HepG2 (cell line): Measurements from ENCODE around the gene ZIC4. TPM values are rescaled to one million over a fixed set of nuclear protein-coding genes. Genes with fewer than 3 reads are reported as not detected.
A peak's percentile ranks its signal among the peaks of the same experiment; 100 is the strongest.

Source experiments
- ASH2L ChIP-seq: fragments of 300-600, 200-600 bp; sonication (generic); IDR thresholded peaks from 2 replicates; pipeline ENCODE4 v1.7.0; 2017; ENCODE audit warnings: low read depth, mild to moderate bottlenecking, moderate library complexity, mixed read lengths, low read length; ENCODE audit not compliant: insufficient read length
- EP300 ChIP-seq, 3 experiments: sonication (generic) in 1 of 3; formaldehyde crosslinking in 1 of 3; IDR thresholded peaks; 2 replicates each; pipeline versions ENCODE4 v1.5.1 to v1.6.1; 2011 to 2020; ENCODE audit warnings: low read depth in 2 of 3, low read length in 2 of 3, borderline replicate concordance in 1 of 3, improper control_type of control experiment in 1 of 3, mild to moderate bottlenecking in 1 of 3, missing genetic modification reagents in 1 of 3, moderate library complexity in 1 of 3
- HMGXB3 ChIP-seq: sonication (generic); formaldehyde crosslinking; IDR thresholded peaks from 2 replicates; pipeline ENCODE4 v1.4.0; 2020; ENCODE audit warnings: missing genetic modification reagents, borderline replicate concordance
- ISL2 ChIP-seq: sonication (generic); formaldehyde crosslinking; IDR thresholded peaks from 2 replicates; pipeline ENCODE4 v1.5.0; 2020; ENCODE audit warnings: missing genetic modification reagents
- NFYB ChIP-seq: sonication (generic); formaldehyde crosslinking; IDR thresholded peaks from 2 replicates; pipeline ENCODE4 v1.4.0; 2020; ENCODE audit warnings: missing genetic modification reagents
- PITX1 ChIP-seq: sonication (generic); formaldehyde crosslinking; IDR thresholded peaks from 2 replicates; pipeline ENCODE4 v1.5.1; 2020; ENCODE audit warnings: mild to moderate bottlenecking, missing genetic modification reagents
- THRA ChIP-seq: sonication (generic); formaldehyde crosslinking; IDR thresholded peaks from 2 replicates; pipeline ENCODE4 v1.4.0; 2020; ENCODE audit warnings: missing genetic modification reagents, borderline replicate concordance
- ZNF331 ChIP-seq: sonication (generic); formaldehyde crosslinking; IDR thresholded peaks from 2 replicates; pipeline ENCODE4 v1.4.0; 2020; ENCODE audit warnings: missing genetic modification reagents
- ZNF83 ChIP-seq: sonication (generic); formaldehyde crosslinking; IDR thresholded peaks from 2 replicates; pipeline ENCODE4 v1.4.0; 2020; ENCODE audit warnings: missing genetic modification reagents, mild to moderate bottlenecking, borderline replicate concordance
- ZNF841 ChIP-seq: sonication (generic); formaldehyde crosslinking; IDR thresholded peaks from 2 replicates; pipeline ENCODE4 v1.8.1; 2023; ENCODE audit warnings: missing genetic modification reagents, borderline replicate concordance
- polyA plus RNA-seq, 8 experiments: library from polyadenylated mRNA; depleted of rRNA in 3 of 8; stranded (reverse) in 7 of 8; unstranded in 1 of 8; fragments of >200 nt; fragmentation: Illumina TruSeq in 4 of 8; extraction: Trizol in 4 of 8; gene quantifications; 2 replicates each; pipeline versions ENCODE4 v1.2.1 to v1.2.3, GENCODE V29; 2011 to 2016; ENCODE audit warnings: low read depth in 4 of 8, missing spikeins in 1 of 8, mixed read lengths in 1 of 8; ENCODE audit not compliant: insufficient read depth in 1 of 8
- total RNA-seq, 5 experiments: library from RNA; depleted of rRNA; stranded (reverse); fragments of >200 nt; fragmentation: Illumina TruSeq; extraction: Trizol; gene quantifications; 2 replicates each; pipeline ENCODE4 v1.2.3, GENCODE V29; 2016; ENCODE audit warnings: low read depth in 1 of 5
- TF ChIP-seq, protein P1 (sequence below): IDR thresholded peaks from 2 replicates; pipeline ENCODE4 v1.6.1; 2018; ENCODE audit warnings: missing genetic modification reagents, mild to moderate bottlenecking, missing compliant biosample characterization
- TF ChIP-seq, protein P2 (sequence below): sonication (generic); formaldehyde crosslinking; IDR thresholded peaks from 2 replicates; pipeline ENCODE4 v1.4.0; 2020; ENCODE audit warnings: missing genetic modification reagents, mild to moderate bottlenecking, borderline replicate concordance
- TF ChIP-seq, protein P3 (sequence below): sonication (generic); formaldehyde crosslinking; IDR thresholded peaks from 2 replicates; pipeline ENCODE4 v1.8.0; 2022; ENCODE audit warnings: mild to moderate bottlenecking, missing genetic modification reagents

ZIC4 gene
- total and polyA plus RNA-seq, 2 of the 13 experiments (the other 11 are each of a cell fraction or from before 2014, with no cell fraction given) = not detected

DNA sequence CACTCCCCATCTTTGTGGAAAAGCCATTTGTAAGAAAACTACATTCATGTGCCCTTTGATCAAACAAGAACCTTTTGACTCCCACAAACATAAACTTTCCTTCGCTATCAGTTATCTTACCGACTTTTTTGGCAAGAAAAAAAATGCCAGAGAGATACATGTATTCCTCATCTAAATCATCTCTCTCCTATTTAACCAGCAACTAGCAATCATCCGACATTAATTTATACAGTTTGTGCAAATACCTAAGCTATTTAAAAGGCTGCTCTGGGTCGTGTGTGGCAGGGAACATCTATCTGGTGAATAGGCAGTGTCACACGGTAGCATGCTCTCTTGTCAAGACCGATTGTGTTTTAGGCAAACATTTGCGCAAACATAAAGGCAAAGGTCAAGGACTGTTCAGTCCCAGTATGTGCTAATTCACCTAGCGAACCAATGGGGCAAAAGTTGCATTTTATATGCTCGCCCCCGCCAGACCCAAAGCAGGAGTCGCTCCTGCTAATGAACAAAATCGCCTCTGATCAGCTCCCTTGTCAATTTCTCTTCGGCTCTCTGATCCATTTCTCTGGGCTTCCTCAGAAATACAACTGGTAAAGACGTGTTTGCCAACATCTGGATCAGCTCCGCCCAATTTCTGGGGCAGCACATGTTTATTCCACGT is 37.7 kb downstream of the ZIC4 start (continued):
- TF ChIP-seq EP300 (IDR thresholded peaks at IDR 0.05; ENCODE audit: low read depth in 2 of 2, low read length in 2 of 2) (peak in 1 of 2 experiments; percentile 65; a peak in 1 of 4 replicates), EP300 (CRISPR knock-in tag; IDR thresholded peaks at IDR 0.05; ENCODE audit: borderline replicate concordance) (no peak), PITX1 (CRISPR knock-in tag) (0 out of 2 replicates have a peak, but pooled peaks have one; percentile 39), HMGXB3 (CRISPR knock-in tag) (0 out of 2 replicates have a peak, but pooled peaks have one; percentile 32), ASH2L (peak; percentile 31), ZNF841 (CRISPR knock-in tag) (no peak), ZNF331 (CRISPR knock-in tag) (peak; percentile 75; the same call in 1 of the 2 replicates), ISL2 (CRISPR knock-in tag) (peak; percentile 67; the same call in 1 of the 2 replicates), THRA (CRISPR knock-in tag) (no peak), NFYB (CRISPR knock-in tag) (peak; percentile 31; the same call in 1 of the 2 replicates), ZNF83 (CRISPR knock-in tag) (no peak)
- TF ChIP-seq, protein P1, sequence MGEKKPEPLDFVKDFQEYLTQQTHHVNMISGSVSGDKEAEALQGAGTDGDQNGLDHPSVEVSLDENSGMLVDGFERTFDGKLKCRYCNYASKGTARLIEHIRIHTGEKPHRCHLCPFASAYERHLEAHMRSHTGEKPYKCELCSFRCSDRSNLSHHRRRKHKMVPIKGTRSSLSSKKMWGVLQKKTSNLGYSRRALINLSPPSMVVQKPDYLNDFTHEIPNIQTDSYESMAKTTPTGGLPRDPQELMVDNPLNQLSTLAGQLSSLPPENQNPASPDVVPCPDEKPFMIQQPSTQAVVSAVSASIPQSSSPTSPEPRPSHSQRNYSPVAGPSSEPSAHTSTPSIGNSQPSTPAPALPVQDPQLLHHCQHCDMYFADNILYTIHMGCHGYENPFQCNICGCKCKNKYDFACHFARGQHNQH (CRISPR knock-in tag) = 0 out of 2 replicates have a peak, but pooled peaks have one; percentile 48
- TF ChIP-seq, protein P2, sequence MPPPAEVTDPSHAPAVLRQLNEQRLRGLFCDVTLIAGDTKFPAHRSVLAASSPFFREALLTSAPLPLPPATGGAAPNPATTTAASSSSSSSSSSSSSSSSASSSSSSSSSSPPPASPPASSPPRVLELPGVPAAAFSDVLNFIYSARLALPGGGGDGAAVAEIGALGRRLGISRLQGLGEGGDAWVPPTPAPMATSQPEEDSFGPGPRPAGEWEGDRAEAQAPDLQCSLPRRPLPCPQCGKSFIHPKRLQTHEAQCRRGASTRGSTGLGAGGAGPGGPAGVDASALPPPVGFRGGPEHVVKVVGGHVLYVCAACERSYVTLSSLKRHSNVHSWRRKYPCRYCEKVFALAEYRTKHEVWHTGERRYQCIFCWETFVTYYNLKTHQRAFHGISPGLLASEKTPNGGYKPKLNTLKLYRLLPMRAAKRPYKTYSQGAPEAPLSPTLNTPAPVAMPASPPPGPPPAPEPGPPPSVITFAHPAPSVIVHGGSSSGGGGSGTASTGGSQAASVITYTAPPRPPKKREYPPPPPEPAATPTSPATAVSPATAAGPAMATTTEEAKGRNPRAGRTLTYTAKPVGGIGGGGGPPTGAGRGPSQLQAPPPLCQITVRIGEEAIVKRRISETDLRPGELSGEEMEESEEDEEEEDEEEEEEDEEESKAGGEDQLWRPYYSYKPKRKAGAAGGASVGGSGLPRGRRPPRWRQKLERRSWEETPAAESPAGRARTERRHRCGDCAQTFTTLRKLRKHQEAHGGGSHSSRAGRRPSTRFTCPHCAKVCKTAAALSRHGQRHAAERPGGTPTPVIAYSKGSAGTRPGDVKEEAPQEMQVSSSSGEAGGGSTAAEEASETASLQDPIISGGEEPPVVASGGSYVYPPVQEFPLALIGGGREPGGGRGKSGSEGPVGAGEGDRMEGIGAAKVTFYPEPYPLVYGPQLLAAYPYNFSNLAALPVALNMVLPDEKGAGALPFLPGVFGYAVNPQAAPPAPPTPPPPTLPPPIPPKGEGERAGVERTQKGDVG = no peak
- TF ChIP-seq, protein P3, sequence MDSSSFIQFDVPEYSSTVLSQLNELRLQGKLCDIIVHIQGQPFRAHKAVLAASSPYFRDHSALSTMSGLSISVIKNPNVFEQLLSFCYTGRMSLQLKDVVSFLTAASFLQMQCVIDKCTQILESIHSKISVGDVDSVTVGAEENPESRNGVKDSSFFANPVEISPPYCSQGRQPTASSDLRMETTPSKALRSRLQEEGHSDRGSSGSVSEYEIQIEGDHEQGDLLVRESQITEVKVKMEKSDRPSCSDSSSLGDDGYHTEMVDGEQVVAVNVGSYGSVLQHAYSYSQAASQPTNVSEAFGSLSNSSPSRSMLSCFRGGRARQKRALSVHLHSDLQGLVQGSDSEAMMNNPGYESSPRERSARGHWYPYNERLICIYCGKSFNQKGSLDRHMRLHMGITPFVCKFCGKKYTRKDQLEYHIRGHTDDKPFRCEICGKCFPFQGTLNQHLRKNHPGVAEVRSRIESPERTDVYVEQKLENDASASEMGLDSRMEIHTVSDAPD = peak; percentile 97
